Measurements from ENCODE around the gene ITPR3.

Gene ITPR3

GRCh38 chr6:33670086-33670660, 49.1 kb downstream of the ITPR3 start:
- DNase-seq (ENCODE audit: low spot score): no peak

- DNase-seq (ENCODE audit: low spot score): no peak
Observed at GRCh38 chr6:33670971-33671743, 50.0 kb downstream of the ITPR3 start.

GRCh38 chr6:33671744-33672072, 50.6 kb downstream of the ITPR3 start:
- DNase-seq (ENCODE audit: low spot score): no peak

- DNase-seq (ENCODE audit: low spot score): no peak
Observed at GRCh38 chr6:33672808-33673207, 51.7 kb downstream of the ITPR3 start.

- no peak for DNase-seq (ENCODE audit: low spot score)
Observed at GRCh38 chr6:33673851-33674250, 52.7 kb downstream of the ITPR3 start.

GRCh38 chr6:33675968-33676367, 54.8 kb downstream of the ITPR3 start:
- DNase-seq (ENCODE audit: low spot score): no peak

- no peak for DNase-seq (ENCODE audit: low spot score)
Observed at GRCh38 chr6:33676416-33677142, 55.5 kb downstream of the ITPR3 start.

DNA sequence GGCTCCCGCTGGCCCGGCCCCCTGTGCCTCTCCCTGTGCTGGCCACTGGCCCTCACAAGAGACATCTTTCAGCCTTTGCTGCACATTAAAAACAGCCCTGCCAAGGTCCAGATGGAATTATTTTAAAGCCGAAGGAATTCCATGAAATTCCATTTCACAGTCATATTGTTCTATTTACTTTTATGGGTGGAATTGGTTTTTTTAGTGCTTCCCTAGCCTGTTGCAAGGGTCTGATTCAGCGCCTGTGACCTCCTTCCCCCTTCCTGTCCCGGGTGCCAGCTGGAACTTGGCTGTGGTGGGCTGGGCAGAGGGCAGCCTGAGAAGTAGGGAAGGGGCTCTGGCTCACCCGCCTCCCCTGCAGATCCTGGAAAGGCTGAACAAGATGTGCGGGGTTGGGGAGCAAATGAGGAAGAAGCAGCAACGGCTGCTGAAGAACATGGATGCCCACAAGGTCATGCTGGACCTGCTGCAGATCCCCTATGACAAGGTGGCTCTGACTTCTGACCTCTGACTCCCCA, 56.1 kb downstream of the ITPR3 start:
- no peak for DNase-seq (ENCODE audit: low spot score)

DNA sequence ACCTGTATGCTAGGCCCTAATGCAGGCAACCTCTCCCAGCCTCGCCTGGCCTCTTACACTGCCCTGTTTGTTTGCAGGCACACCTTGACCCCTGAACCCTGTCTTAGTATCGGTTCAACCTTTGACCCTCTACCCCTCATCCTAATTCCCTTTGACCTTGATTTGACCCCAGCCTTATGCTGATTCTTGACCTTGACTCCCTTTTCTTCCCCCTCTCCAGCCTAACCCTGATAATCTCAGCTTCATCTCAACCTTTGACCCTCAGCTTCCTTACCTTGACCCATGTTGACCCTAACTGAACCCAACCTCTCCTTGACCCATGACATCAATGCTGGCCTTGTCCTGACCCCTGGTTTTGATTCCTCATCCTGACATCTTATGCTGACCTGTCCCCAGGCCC, 56.6 kb downstream of the ITPR3 start:
- no peak for DNase-seq (ENCODE audit: low spot score)

DNA sequence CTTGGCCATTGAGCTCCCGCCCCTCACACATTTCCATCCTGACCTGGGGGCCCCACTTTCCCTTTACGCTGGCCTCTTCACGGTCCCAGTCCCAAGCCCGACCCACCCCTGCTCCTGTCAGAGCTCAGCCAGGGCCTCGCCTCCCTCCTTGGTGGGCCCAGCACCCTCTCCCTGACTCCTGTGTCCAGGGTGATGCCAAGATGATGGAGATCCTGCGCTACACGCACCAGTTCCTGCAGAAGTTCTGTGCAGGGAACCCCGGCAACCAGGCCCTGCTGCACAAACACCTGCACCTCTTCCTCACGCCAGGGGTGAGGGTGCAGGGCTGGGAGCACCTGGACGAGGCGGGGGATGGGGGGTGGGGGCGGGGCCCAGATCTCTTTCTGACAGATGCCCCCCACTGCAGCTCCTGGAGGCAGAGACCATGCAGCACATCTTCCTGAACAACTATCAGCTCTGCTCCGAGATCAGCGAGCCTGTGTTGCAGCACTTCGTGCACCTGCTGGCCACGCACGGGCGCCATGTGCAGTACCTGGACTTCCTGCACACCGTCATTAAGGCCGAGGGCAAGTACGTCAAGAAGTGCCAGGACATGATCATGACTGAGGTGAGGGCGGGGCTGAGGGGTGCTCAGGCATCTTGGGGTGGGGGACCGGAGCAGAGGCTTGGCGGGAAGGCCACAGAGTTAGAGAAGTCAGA, 57.3 kb downstream of the ITPR3 start:
- no peak for DNase-seq (ENCODE audit: low spot score)

DNA sequence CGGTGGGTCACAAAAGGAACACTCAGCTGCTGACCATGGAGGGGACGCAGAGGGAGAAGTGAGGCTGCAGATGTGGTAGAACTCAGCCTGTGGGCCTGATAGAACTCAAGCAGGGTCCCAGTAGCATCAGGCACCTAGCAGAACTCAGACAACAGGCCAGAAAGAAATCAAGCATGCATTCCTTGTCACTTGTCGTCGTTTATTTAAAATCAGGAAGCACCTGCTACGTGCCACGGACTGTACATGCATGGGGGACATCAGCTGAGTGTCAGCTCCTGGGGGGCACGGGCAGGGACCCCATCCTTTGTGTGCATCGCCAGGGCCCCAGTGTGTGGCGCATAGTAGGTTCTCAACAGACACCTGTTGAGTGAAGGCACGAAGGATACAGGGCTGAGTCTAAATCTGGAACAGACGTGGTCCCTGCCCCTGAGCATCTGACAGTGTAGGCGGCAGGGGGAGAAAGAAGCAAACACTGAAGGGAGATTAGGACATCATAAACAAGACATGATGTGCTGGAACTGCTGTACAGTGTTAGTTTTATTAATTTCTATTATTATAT, 57.9 kb downstream of the ITPR3 start:
- no peak for DNase-seq (ENCODE audit: low spot score)

GRCh38 chr6:33679761-33680160, 58.6 kb downstream of the ITPR3 start:
- no peak for DNase-seq (ENCODE audit: low spot score)

DNA sequence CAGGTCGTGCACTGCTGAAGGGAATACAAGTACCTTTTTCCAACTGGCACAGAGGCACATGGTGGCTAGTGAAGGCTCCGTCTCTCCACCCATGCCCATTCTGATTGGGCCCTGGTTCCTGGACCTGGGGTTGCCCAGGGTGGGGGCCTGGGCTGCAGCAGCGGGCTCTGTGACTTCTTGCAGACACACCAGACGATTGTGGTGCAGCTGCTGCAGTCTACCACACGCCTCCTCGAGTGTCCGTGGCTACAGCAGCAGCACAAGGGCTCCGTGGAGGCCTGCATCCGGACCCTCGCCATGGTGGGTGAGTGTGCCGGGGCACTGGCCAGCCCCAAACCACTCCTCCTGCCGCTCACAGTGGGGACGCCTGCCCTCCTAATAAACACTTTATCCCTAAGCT, 61.2 kb downstream of the ITPR3 start:
- no peak for DNase-seq (ENCODE audit: low spot score)

DNA sequence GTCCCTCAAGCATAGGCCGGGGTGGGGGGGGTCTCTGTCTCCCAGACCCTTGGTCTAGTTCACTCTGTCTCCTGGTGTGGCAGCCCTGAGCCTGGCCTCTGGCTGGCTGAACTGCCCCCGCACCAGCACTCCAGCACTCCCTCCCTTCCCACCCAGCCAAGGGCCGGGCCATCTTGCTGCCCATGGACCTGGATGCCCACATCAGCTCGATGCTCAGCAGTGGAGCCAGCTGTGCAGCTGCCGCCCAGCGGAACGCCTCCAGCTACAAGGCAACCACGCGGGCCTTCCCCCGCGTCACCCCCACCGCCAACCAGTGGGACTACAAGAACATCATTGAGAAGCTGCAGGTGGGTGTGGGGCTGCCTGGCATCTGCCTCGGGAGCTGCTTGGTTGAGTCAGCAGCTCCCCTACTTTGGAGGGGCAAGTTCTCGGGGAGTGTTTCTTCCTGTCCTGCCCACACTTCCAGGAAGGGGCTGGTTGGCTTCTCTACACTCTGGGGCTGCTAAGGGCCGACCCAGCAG, 62.0 kb downstream of the ITPR3 start:
- DNase-seq (ENCODE audit: low spot score): no peak

DNA sequence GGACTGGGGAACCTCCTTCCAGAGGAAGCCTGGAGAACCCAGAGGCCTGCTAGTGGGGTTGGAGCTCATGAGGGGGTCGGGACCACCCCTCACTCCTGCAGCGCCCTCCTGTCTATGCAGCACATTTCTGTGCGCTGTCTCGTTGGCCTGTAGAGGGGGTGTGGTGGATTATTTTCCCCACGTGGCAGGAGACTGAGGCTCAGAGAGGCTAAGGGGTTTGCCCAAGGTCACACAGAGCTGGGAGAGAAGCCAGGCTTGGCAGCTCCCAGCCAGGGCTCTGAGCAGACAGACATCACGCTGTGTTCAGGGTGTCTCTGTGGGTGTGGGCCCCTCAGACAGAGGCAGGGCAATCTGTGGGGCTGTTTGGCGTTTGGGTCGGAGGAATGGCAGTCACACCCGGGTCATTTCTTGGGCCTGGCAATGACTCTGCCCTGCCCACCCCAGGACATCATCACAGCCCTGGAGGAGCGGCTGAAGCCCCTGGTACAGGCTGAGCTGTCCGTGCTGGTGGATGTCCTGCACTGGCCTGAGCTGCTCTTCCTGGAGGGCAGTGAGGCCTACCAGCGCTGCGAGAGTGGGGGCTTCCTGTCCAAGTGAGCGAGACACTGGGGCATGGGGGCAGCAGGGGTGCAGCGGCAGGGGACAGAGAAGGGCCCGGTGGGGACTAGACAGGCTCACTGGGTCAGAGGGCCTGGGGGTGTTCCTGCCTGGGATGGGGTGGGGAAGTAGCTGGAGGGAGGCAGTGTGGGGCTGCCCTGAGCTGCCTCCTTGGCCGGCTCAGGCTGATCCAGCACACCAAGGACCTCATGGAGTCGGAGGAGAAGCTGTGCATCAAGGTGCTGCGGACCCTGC, 62.7 kb downstream of the ITPR3 start:
- DNase-seq (ENCODE audit: low spot score): no peak

GRCh38 chr6:33684428-33684896, 63.3 kb downstream of the ITPR3 start:
- DNase-seq (ENCODE audit: low spot score): no peak

GRCh38 chr6:33684983-33685382, 63.9 kb downstream of the ITPR3 start:
- no peak for DNase-seq (ENCODE audit: low spot score)

DNA sequence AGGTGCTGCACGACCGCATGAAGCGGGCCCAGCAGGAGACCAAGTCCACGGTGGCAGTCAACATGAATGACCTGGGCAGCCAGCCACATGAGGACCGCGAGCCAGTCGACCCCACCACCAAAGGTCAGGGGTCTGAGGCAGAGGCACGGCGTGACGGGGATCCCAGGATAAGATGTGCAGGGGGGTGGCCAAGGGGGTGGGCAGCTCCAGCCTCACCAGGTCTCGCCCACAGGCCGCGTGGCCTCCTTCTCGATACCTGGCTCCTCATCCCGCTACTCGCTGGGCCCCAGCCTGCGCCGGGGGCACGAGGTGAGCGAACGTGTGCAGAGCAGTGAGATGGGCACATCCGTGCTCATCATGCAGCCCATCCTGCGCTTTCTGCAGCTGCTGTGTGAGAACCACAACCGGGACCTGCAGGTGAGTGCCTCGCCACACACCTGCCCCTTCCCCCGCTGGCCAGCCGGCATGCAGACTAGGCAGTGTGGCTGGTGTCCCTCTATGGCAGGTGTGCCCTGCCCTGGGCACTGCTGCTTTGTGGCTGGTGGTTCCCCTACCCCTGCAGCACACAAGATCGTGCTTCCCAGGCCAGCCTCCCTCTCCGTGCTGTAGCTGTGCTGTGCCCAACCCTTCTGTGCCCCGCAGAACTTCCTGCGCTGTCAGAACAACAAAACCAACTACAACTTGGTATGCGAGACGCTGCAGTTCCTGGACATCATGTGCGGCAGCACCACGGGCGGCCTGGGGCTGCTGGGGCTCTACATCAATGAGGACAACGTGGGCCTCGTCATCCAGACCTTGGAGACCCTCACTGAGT, 64.5 kb downstream of the ITPR3 start:
- no peak for DNase-seq (ENCODE audit: low spot score)

DNA sequence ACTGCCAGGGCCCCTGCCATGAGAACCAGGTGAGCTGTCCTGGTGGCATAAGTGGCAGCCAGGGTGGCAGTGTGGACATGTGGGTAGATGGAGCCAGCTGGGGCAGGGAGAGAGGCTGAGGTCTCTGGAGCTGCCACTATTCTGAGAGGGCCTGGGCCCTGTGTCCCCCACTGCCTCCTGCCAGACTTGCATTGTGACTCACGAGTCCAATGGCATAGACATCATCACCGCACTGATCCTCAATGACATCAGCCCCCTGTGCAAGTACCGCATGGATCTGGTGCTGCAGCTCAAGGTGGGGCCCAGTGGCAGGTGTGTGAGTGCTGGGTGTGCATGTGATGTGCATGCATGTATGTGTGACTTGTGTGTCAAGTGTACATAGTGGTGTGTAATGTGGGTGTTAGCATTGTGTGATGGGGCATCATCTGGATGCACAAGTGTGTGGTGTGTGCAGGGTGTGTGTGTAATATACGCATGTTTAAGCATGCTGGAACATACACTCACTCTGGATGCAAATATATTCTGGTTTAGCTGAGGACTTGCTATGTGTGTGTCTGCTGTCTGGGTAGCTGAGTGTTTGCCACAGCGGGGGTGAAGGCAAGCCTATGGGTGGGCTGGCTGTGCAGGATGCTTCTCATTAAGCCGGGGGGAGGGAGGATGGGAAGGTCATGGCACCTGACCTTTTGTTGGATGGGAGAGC, 65.3 kb downstream of the ITPR3 start:
- no peak for DNase-seq (ENCODE audit: low spot score)

Measured in hematopoietic multipotent progenitor cell treated with erythropoietin and hydrocortisone succinate and interleukin-3 and kit ligand, for 17 days (in vitro differentiated cells).